Activated B cell treated with CpG ODN at 0.5 μM for 24 hours (primary cell): Measurements from ENCODE around the gene CD101. TPM values are rescaled to one million over a fixed set of nuclear protein-coding genes. Genes with fewer than 3 reads are reported as not detected.
"Not testable (repeated sequence)": the region's sequence is repeated elsewhere in the genome, so short reads cannot be mapped to it uniquely, and the experiment has no call there.

Experiments used
- ATAC-seq: fragments of 200-7000 bp; cut with Tn5 transposase; one replicate; pipeline ENCODE4 v1.10.0; 2021; ENCODE audit warnings: low read depth, mild to moderate bottlenecking, moderate library complexity
- CTCF ChIA-PET: fragments of 350-600 bp; sonication (Branson Sonifier 250); formaldehyde crosslinking; loops from one replicate; lab custom pipeline; 2021; ENCODE audit warnings: antibody characterized with exemption; lab: Charles Lee
- POLR2A ChIA-PET: fragments of 350-600 bp; sonication (Branson Sonifier 250); formaldehyde crosslinking; loops from one replicate; lab custom pipeline; 2021; ENCODE audit warnings: antibody characterized with exemption; lab: Charles Lee
- DNase-seq: peaks from one replicate; pipeline ENCODE4 v3.0.0; 2022
- H3K27ac Mint-ChIP-seq: one replicate; pipeline ENCODE4 v1.8.0; 2020; ENCODE audit warnings: mixed read lengths
- H3K27me3 Mint-ChIP-seq: one replicate; pipeline ENCODE4 v1.8.0; 2021; ENCODE audit warnings: mixed read lengths
- H3K36me3 Mint-ChIP-seq: one replicate; pipeline ENCODE4 v1.8.0; 2021; ENCODE audit warnings: low read depth, mixed read lengths
- H3K4me1 Mint-ChIP-seq: one replicate; pipeline ENCODE4 v1.8.0; 2021; ENCODE audit warnings: mixed read lengths
- H3K4me3 Mint-ChIP-seq: one replicate; pipeline ENCODE4 v1.8.0; 2020; ENCODE audit warnings: mild to moderate bottlenecking, mixed read lengths
- H3K9me3 Mint-ChIP-seq: one replicate; pipeline ENCODE4 v1.8.0; 2020; ENCODE audit warnings: mixed read lengths
- intact Hi-C: fragments of 100-400 bp; cut with micrococcal nuclease; formaldehyde crosslinking; loops from one replicate; pipeline ENCODE4 v1.15.1; 2024
- total RNA-seq: library from RNA; stranded (reverse); gene quantifications from 2 replicates; pipeline ENCODE4 v1.2.3, GENCODE V29; 2022
- TF ChIP-seq, protein P1 (sequence below): fragments of 200-600 bp; IDR thresholded peaks from one replicate; pipeline ENCODE4 v1.8.0; 2022; ENCODE audit warnings: antibody characterized with exemption, mild to moderate bottlenecking

CD101 gene
- total RNA-seq, 1 donor from 2014 or later, result 0.42 TPM

DNA sequence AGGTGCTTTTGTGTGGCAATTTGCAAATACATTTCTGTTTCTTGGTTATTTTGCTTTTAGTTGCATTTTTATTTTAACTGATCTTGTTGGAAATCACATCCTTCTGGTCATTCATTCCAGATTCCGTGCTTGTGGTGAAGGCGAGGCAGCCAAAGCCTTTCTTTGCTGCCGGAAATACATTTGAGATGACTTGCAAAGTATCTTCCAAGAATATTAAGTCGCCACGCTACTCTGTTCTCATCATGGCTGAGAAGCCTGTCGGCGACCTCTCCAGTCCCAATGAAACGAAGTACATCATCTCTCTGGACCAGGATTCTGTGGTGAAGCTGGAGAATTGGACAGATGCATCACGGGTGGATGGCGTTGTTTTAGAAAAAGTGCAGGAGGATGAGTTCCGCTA lies 34.8 kb upstream of the CD101 start:
- POLR2A ChIA-PET, result no interaction called here
- peaks cover 6% of the 10 kb centered on the region for H3K9me3 Mint-ChIP-seq
- no peak for ATAC-seq
- H3K36me3 Mint-ChIP-seq, result no peaks in the 10 kb centered on the region
- no peak for DNase-seq
- CTCF ChIA-PET, result no interaction called here
- no peak overlapping the region for H3K27ac Mint-ChIP-seq
- H3K4me3 Mint-ChIP-seq, result no peak overlapping the region
- TF ChIP-seq, protein P1, sequence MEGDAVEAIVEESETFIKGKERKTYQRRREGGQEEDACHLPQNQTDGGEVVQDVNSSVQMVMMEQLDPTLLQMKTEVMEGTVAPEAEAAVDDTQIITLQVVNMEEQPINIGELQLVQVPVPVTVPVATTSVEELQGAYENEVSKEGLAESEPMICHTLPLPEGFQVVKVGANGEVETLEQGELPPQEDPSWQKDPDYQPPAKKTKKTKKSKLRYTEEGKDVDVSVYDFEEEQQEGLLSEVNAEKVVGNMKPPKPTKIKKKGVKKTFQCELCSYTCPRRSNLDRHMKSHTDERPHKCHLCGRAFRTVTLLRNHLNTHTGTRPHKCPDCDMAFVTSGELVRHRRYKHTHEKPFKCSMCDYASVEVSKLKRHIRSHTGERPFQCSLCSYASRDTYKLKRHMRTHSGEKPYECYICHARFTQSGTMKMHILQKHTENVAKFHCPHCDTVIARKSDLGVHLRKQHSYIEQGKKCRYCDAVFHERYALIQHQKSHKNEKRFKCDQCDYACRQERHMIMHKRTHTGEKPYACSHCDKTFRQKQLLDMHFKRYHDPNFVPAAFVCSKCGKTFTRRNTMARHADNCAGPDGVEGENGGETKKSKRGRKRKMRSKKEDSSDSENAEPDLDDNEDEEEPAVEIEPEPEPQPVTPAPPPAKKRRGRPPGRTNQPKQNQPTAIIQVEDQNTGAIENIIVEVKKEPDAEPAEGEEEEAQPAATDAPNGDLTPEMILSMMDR, result no peak
- peaks cover 7% of the 10 kb centered on the region for H3K27me3 Mint-ChIP-seq
- H3K4me1 Mint-ChIP-seq, result no peaks in the 10 kb centered on the region
- intact Hi-C loops, result no loop called here

DNA sequence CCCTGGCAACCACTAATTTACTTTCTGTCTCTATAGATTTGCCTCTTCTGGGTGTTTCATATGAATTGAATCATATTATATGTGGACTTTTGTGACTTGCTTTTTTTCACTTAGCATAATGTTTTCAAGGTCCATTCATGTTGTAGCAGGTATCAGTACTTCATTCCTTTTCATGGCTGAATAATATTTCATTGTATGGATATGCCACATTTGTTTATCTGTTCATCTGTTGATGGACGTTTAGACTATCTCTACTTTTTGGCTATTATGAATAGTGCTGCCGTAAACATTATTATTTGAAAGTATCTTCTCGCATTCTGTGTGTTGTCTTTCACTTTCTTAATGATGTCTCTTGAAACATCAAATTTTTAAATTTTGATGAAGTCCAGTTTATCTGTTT lies 32.8 kb upstream of the CD101 start:
- no peaks in the 10 kb centered on the region for H3K36me3 Mint-ChIP-seq
- TF ChIP-seq, protein P1, result no peak
- CTCF ChIA-PET, result no interaction called here

DNA sequence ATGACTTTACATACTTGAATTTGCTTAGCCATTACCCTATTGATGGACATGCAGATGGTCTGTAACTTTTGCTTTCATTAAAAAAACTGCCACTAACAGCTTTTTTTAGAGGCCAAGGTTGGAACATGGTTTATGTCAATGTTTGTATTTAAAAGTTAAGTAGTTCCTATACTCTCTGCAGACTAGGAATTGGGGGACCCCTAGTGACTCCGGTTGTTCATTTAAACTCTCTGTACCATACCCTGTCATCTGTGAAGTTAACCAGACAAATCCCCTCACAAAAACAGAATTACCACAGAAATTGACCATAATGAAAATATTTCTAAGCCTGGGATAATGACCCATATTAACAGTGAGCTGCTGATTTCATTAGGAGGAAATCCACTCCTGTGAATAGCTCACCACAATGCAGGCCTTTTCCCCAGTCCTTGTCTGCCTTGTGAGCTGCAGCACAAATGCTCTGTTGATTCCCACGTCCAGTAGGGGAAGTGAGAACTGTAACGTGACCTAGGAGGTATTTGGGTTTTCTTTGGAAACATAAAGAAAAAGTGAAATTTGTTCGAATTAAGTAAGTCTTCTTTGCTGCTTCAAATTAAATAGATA lies 30.2 kb upstream of the CD101 start:
- H3K36me3 Mint-ChIP-seq, result no peaks in the 10 kb centered on the region
- TF ChIP-seq, protein P1, result no peak
- intact Hi-C loops, result no loop called here
- POLR2A ChIA-PET, result no interaction called here
- H3K4me1 Mint-ChIP-seq, result no peaks in the 10 kb centered on the region
- H3K9me3 Mint-ChIP-seq, result peaks cover 6% of the 10 kb centered on the region
- DNase-seq, result no peak
- H3K27me3 Mint-ChIP-seq, result peaks cover 11% of the 10 kb centered on the region
- ATAC-seq, result no peak
- no peak overlapping the region for H3K4me3 Mint-ChIP-seq
- CTCF ChIA-PET, result no interaction called here
- no peak overlapping the region for H3K27ac Mint-ChIP-seq

More for the DNA sequence above, 32.8 kb upstream of the CD101 start:
- Mint-ChIP-seq H3K27me3 (peaks cover 11% of the 10 kb centered on the region), H3K4me3 (no peak overlapping the region), H3K4me1 (no peaks in the 10 kb centered on the region), H3K9me3 (peaks cover 6% of the 10 kb centered on the region), H3K27ac (no peak overlapping the region)
- intact Hi-C loops, result no loop called here
- DNase-seq (no peak), ATAC-seq (no peak)
- POLR2A ChIA-PET, result no interaction called here

DNA sequence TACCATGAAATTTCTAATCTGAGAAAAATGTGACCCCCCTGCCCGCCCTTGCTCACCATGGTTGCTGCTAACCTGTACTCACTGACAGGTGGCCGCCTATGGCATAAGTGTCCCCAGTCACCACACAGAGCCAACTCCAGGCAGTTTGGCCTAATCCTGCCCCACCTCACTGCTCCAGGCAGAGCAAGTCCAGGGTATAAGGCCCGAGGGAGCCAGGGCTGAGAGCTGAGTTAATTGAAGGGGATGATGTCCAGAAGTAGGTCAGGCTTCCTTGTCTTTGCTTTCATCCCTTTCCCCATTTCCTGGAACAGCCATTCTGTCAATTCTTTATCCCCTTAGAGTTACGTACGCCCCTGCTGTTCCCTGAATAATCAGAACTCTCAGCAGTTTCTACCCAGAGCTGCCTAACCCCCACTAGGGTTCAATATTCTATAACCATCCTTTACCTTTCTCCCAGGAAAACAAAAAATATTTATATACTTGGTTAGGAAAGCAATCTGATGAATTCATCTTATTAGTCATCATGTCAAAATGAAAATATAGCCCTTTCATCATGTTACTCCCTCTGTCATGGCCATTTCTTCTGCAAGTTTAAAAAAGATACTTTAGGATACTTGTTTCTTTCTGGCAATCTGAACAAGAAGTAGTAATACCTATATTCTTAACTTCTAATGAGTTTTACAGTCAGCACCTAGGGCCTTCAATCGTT lies 29.4 kb upstream of the CD101 start:
- H3K36me3 Mint-ChIP-seq, result no peaks in the 10 kb centered on the region
- H3K9me3 Mint-ChIP-seq, result peaks cover 6% of the 10 kb centered on the region
- no peak overlapping the region for H3K27ac Mint-ChIP-seq
- ChIA-PET CTCF (no interaction called here), POLR2A (no interaction called here)
- H3K27me3 Mint-ChIP-seq, result peaks cover 11% of the 10 kb centered on the region
- H3K4me3 Mint-ChIP-seq, result no peak overlapping the region
- ATAC-seq (no peak), DNase-seq (no peak)
- intact Hi-C loops, result no loop called here
- TF ChIP-seq, protein P1, result no peak
- no peaks in the 10 kb centered on the region for H3K4me1 Mint-ChIP-seq

DNA sequence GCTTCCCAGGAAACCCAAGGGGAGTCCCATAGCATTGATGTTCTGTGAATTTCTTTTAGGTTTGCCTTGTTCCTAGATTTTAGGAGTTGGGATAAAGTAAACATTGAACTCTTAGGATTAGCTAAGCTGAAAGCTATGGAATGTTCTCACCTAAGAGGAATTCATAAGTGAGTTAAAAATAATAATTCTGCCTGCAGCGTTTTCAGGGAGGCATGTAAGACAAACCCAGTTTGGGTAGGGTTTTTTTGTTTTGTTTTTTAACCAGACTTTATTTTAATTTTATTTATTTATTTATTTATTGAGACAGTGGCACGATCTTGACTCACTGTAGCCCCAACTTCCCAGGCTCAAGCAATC lies 28.9 kb upstream of the CD101 start:
- Mint-ChIP-seq H3K27ac (no peak overlapping the region), H3K27me3 (peaks cover 11% of the 10 kb centered on the region), H3K4me3 (no peak overlapping the region), H3K4me1 (no peaks in the 10 kb centered on the region), H3K9me3 (peaks cover 6% of the 10 kb centered on the region), H3K36me3 (no peaks in the 10 kb centered on the region)
- POLR2A ChIA-PET, result no interaction called here
- ATAC-seq (no peak), DNase-seq (no peak)
- CTCF ChIA-PET, result no interaction called here
- TF ChIP-seq, protein P1, result no peak
- intact Hi-C loops, result no loop called here

DNA sequence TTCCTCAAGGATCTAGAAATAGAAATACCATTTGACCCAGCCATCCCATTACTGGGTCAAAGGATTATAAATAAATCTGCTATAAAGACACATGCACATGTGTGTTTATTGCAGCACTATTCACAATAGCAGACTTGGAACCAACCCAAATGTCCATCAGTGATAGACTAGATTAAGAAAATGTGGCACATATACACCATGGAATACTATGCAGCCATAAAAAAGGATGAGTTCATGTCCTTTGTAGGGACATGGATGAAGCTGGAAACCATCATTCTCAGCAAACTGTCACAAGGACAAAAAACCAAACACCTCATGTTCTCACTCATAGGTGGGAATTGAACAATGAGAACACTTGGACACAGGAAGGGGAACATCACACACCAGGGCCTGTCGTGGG lies 21.3 kb upstream of the CD101 start:
- intact Hi-C loops, H3K36me3 Mint-ChIP-seq, H3K4me1 Mint-ChIP-seq, H3K4me3 Mint-ChIP-seq, H3K9me3 Mint-ChIP-seq, DNase-seq, POLR2A ChIA-PET, H3K27me3 Mint-ChIP-seq, H3K27ac Mint-ChIP-seq, CTCF ChIA-PET, ATAC-seq: not testable (repeated sequence)
